H9 (cell line): ENCODE results near the gene PPP2R2B. TPM values are rescaled to one million over a fixed set of nuclear protein-coding genes. Genes with fewer than 3 reads are reported as not detected.

ENCODE experiments used
- DNase-seq: peaks from one replicate; pipeline ENCODE4 v3.0.0-alpha.2; 2017
- H2AFZ ChIP-seq: one replicate; pipeline ENCODE4 v1.6.1; 2013; ENCODE audit warnings: mild to moderate bottlenecking, low read length, control low read depth, moderate library complexity
- H2AK5ac ChIP-seq: 2 replicates; pipeline ENCODE4 v1.6.1; 2013; ENCODE audit warnings: low read length, control low read depth, mixed read lengths; ENCODE audit not compliant: insufficient read length
- H2BK120ac ChIP-seq: one replicate; pipeline ENCODE4 v1.6.1; 2013; ENCODE audit warnings: low read depth, mild to moderate bottlenecking, low read length, control low read depth, inconsistent platforms; ENCODE audit not compliant: poor library complexity, severe bottlenecking
- H2BK12ac ChIP-seq: 2 replicates; pipeline ENCODE4 v1.6.1; 2013; ENCODE audit warnings: low read length, control low read depth, mixed read lengths, low read depth; ENCODE audit not compliant: insufficient read length
- H2BK15ac ChIP-seq: 2 replicates; pipeline ENCODE4 v1.6.1; 2013; ENCODE audit warnings: low read depth, low read length, control low read depth
- H2BK20ac ChIP-seq: one replicate; pipeline ENCODE4 v1.6.1; 2013; ENCODE audit warnings: low read depth, mild to moderate bottlenecking, low read length, control low read depth, inconsistent platforms; ENCODE audit not compliant: poor library complexity, severe bottlenecking
- H2BK5ac ChIP-seq: 2 replicates; pipeline ENCODE4 v1.6.1; 2013; ENCODE audit warnings: low read length, control low read depth, mixed read lengths; ENCODE audit not compliant: insufficient read length
- H3K14ac ChIP-seq: 2 replicates; pipeline ENCODE4 v1.6.1; 2013; ENCODE audit warnings: low read length, control low read depth; ENCODE audit not compliant: insufficient read depth
- H3K18ac ChIP-seq: 2 replicates; pipeline ENCODE4 v1.6.1; 2013; ENCODE audit warnings: low read depth, mild to moderate bottlenecking, mixed read lengths, low read length, control low read depth; ENCODE audit not compliant: insufficient read length
- H3K23ac ChIP-seq: 2 replicates; pipeline ENCODE4 v1.6.1; 2013; ENCODE audit warnings: low read length, control low read depth, mixed read lengths, low read depth; ENCODE audit not compliant: insufficient read length
- H3K23me2 ChIP-seq: 2 replicates; pipeline ENCODE4 v1.6.1; 2013; ENCODE audit warnings: low read depth, mild to moderate bottlenecking, mixed read lengths, low read length, control low read depth; ENCODE audit not compliant: insufficient read length, poor library complexity, severe bottlenecking
- H3K27ac ChIP-seq: 2 replicates; pipeline ENCODE4 v1.5.1; 2013; ENCODE audit warnings: low read length, control low read depth, mixed read lengths, low read depth; ENCODE audit not compliant: insufficient read length
- H3K27me3 ChIP-seq: 2 replicates; pipeline ENCODE4 v1.6.1; 2013; ENCODE audit warnings: low read length, control low read depth, inconsistent platforms; ENCODE audit not compliant: insufficient read depth
- H3K4ac ChIP-seq: 2 replicates; pipeline ENCODE4 v1.6.1; 2013; ENCODE audit warnings: low read depth, mild to moderate bottlenecking, control low read depth, inconsistent platforms, low read length, moderate library complexity
- H3K4me1 ChIP-seq: 2 replicates; pipeline ENCODE4 v1.6.1; 2013; ENCODE audit warnings: low read length, control low read depth, inconsistent platforms; ENCODE audit not compliant: insufficient read depth
- H3K4me2 ChIP-seq: 2 replicates; pipeline ENCODE4 v1.6.1; 2013; ENCODE audit warnings: low read length, control low read depth, mixed read lengths; ENCODE audit not compliant: insufficient read length, insufficient read depth
- H3K56ac ChIP-seq: 2 replicates; pipeline ENCODE4 v1.6.1; 2013; ENCODE audit warnings: low read depth, mild to moderate bottlenecking, mixed read lengths, low read length, control low read depth; ENCODE audit not compliant: insufficient read length
- H3K79me1 ChIP-seq: 2 replicates; pipeline ENCODE4 v1.6.1; 2013; ENCODE audit warnings: low read depth, mild to moderate bottlenecking, moderate library complexity, low read length, control low read depth, inconsistent platforms; ENCODE audit not compliant: insufficient read depth, poor library complexity, severe bottlenecking
- H3K79me2 ChIP-seq: 2 replicates; pipeline ENCODE4 v1.6.1; 2013; ENCODE audit warnings: low read length, control low read depth, inconsistent platforms; ENCODE audit not compliant: insufficient read depth
- H3K9ac ChIP-seq: 2 replicates; pipeline ENCODE4 v1.6.1; 2013; ENCODE audit warnings: low read length, control low read depth, mixed read lengths; ENCODE audit not compliant: insufficient read length; ENCODE audit errors: extremely low read depth
- H3K9me3 ChIP-seq: one replicate; pipeline ENCODE4 v1.6.1; 2013; ENCODE audit warnings: low read depth, low read length, inconsistent platforms; ENCODE audit not compliant: control insufficient read depth
- H3T11ph ChIP-seq: one replicate; pipeline ENCODE4 v1.6.1; 2013; ENCODE audit warnings: mild to moderate bottlenecking, low read length, control low read depth, inconsistent platforms
- H4K20me1 ChIP-seq: one replicate; pipeline ENCODE4 v1.6.1; 2013; ENCODE audit not compliant: control insufficient read depth, insufficient read length, insufficient read depth
- H4K5ac ChIP-seq: 2 replicates; pipeline ENCODE4 v1.6.1; 2013; ENCODE audit warnings: low read depth, mild to moderate bottlenecking, mixed read lengths, low read length, control low read depth; ENCODE audit not compliant: insufficient read length
- H4K8ac ChIP-seq: replicated peaks from 2 replicates; pipeline ENCODE4 v1.6.1; 2013; ENCODE audit warnings: low read length, control low read depth, mixed read lengths, low read depth; ENCODE audit not compliant: insufficient read length
- H4K91ac ChIP-seq: 2 replicates; pipeline ENCODE4 v1.6.1; 2013; ENCODE audit warnings: low read depth, mild to moderate bottlenecking, moderate library complexity, mixed read lengths, low read length, control low read depth; ENCODE audit not compliant: insufficient read length
- H3K27ac Mint-ChIP-seq, 3 experiments: 2 replicates in 2 of 3; 3 replicates in 1 of 3; pipeline ENCODE4 v1.8.0; 2020 to 2021; ENCODE audit warnings: mixed read lengths in 3 of 3, mild to moderate bottlenecking in 1 of 3, moderate library complexity in 1 of 3
- H3K27me3 Mint-ChIP-seq: 2 replicates; pipeline ENCODE4 v1.8.0; 2021; ENCODE audit warnings: low read depth, mild to moderate bottlenecking, moderate library complexity, mixed read lengths
- H3K36me3 Mint-ChIP-seq, 3 experiments: 2 replicates in 2 of 3; 3 replicates in 1 of 3; pipeline ENCODE4 v1.8.0; 2020 to 2021; ENCODE audit warnings: low read depth in 3 of 3, mixed read lengths in 3 of 3; ENCODE audit not compliant: insufficient read depth in 1 of 3
- H3K4me1 Mint-ChIP-seq, 2 experiments: 2 replicates each; pipeline ENCODE4 v1.8.0; 2020; ENCODE audit warnings: mixed read lengths in 2 of 2
- H3K4me3 Mint-ChIP-seq, 2 experiments: 2 replicates in 1 of 2; 3 replicates in 1 of 2; pipeline ENCODE4 v1.8.0; 2020 to 2021; ENCODE audit warnings: mild to moderate bottlenecking in 2 of 2, mixed read lengths in 2 of 2, moderate library complexity in 1 of 2
- H3K9me3 Mint-ChIP-seq, 2 experiments: 2 replicates in 1 of 2; 3 replicates in 1 of 2; pipeline ENCODE4 v1.8.0; 2020; ENCODE audit warnings: mild to moderate bottlenecking in 2 of 2, mixed read lengths in 2 of 2, moderate library complexity in 1 of 2
- WGBS: extraction: QIAGEN DNeasy Blood & Tissue Kit; methylation state at CpG from one replicate; pipeline ENCODE4 v1.1.7; 2013; ENCODE audit warnings: missing lambda C conversion rate, low lambda C conversion rate, mixed read lengths; ENCODE audit not compliant: insufficient read length; ENCODE audit errors: extremely low coverage; 5-methylcytosine and 5-hydroxymethylcytosine counted together
- total RNA-seq: library from RNA; stranded (reverse); gene quantifications from 2 replicates; pipeline ENCODE4 v1.2.1, GENCODE V29; 2021
- TF ChIP-seq, protein P1 (sequence below): fragments of 200-600 bp; sonication (generic); conservative IDR thresholded peaks from 3 replicates; pipeline ENCODE4 v1.8.0; 2021; ENCODE audit warnings: antibody characterized with exemption, mild to moderate bottlenecking

PPP2R2B gene
- total RNA-seq, 1 experiment from 2014 or later: 14.3 TPM

DNA sequence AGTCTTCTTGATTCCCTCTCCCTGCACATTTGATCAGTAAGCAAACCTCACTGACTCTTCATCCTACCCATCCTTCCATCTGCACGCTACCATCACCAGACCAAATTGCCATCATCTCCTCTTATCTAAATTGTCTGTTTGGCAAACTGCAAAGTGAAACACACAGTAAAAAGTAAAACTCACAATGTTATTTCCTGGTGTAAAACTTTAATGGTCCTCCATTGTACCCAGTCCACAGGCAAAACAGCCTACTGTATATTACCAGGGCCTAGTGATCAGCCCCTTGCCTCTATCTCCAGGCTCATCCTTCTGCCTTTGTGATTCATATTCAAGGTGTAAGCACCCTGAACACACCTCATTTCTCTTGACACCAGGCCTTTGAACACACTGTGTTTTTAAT, 279.3 kb downstream of the PPP2R2B start:
- WGBS: no CpG with 5 or more reads among the region's 1 CpG
- no peak overlapping the region for H2BK12ac ChIP-seq
- no peak overlapping the region for H3K4me3 Mint-ChIP-seq
- H2AK5ac ChIP-seq: no peak overlapping the region
- H2BK120ac ChIP-seq: no peak overlapping the region
- no peaks in the 10 kb centered on the region for H3K23me2 ChIP-seq
- H3T11ph ChIP-seq: no peak overlapping the region
- H3K27ac Mint-ChIP-seq: no peak overlapping the region
- H4K20me1 ChIP-seq: no peaks in the 10 kb centered on the region
- H4K5ac ChIP-seq: no peak overlapping the region
- H2BK5ac ChIP-seq: no peak overlapping the region
- H3K18ac ChIP-seq: no peak overlapping the region
- no peaks in the 10 kb centered on the region for H3K27me3 ChIP-seq
- H3K9me3 ChIP-seq: no peaks in the 10 kb centered on the region
- no peak overlapping the region for H2BK20ac ChIP-seq
- H3K14ac ChIP-seq: no peak overlapping the region
- no peak overlapping the region for H2AFZ ChIP-seq
- no peaks in the 10 kb centered on the region for H3K27me3 Mint-ChIP-seq
- H3K4ac ChIP-seq: no peak overlapping the region
- H3K27ac ChIP-seq: no peak overlapping the region
- H3K4me2 ChIP-seq: no peak overlapping the region
- no peaks in the 10 kb centered on the region for H3K4me1 Mint-ChIP-seq
- no peaks in the 10 kb centered on the region for H3K79me1 ChIP-seq
- H4K91ac ChIP-seq: no peak overlapping the region
- no peaks in the 10 kb centered on the region for H3K4me1 ChIP-seq
- no peak overlapping the region for H4K8ac ChIP-seq
- no peaks in the 10 kb centered on the region for H3K79me2 ChIP-seq
- no peak overlapping the region for H3K9ac ChIP-seq
- H3K56ac ChIP-seq: no peak overlapping the region
- no peak overlapping the region for H2BK15ac ChIP-seq
- no peaks in the 10 kb centered on the region for H3K9me3 Mint-ChIP-seq
- H3K23ac ChIP-seq: no peak overlapping the region
- H3K36me3 Mint-ChIP-seq: no peaks in the 10 kb centered on the region
- TF ChIP-seq, protein P1, sequence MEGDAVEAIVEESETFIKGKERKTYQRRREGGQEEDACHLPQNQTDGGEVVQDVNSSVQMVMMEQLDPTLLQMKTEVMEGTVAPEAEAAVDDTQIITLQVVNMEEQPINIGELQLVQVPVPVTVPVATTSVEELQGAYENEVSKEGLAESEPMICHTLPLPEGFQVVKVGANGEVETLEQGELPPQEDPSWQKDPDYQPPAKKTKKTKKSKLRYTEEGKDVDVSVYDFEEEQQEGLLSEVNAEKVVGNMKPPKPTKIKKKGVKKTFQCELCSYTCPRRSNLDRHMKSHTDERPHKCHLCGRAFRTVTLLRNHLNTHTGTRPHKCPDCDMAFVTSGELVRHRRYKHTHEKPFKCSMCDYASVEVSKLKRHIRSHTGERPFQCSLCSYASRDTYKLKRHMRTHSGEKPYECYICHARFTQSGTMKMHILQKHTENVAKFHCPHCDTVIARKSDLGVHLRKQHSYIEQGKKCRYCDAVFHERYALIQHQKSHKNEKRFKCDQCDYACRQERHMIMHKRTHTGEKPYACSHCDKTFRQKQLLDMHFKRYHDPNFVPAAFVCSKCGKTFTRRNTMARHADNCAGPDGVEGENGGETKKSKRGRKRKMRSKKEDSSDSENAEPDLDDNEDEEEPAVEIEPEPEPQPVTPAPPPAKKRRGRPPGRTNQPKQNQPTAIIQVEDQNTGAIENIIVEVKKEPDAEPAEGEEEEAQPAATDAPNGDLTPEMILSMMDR: no peak
- DNase-seq: no peak
